ENCODE results near the gene DIP2A.

The DIP2A gene

DNA sequence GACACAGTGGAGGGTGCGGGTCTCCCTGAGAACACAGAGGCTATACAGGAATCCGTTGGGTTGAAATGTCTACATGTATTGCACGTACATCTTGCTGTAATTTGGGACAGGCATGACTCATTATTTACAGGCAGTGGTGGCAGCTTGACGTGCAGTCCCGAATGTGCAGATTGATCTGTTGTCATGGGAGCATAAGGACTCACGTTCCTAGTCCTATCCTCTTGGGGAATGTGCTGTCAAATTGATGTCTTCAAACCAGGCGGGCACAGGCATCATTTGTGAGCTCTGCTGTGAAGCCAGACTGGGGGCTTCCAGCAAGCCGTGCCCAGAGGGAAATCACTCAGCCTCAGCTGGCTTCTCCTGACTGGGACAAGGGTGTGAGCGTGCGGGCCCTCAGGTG lies 105.7 kb downstream of the DIP2A start:
- no peak overlapping the region for H3K4me3 ChIP-seq (IDR thresholded peaks at IDR 0.05; ENCODE audit: insufficient read depth, low read depth, low read length)
- H3K79me2 ChIP-seq (ENCODE audit: insufficient read depth, low read depth): no peaks in the 10 kb centered on the region
- no peak overlapping the region for H3K9ac ChIP-seq
- no peaks in the 10 kb centered on the region for H3K27me3 ChIP-seq (ENCODE audit: insufficient read depth, low read depth)
- no peaks in the 10 kb centered on the region for H4K20me1 ChIP-seq (ENCODE audit: insufficient read depth)
- H3K4me1 ChIP-seq (ENCODE audit: low read depth, poor library complexity, severe bottlenecking): no peaks in the 10 kb centered on the region
- H3K4me2 ChIP-seq: no peak overlapping the region
- no peak for TF ChIP-seq CTCF (conservative IDR thresholded peaks at IDR 0.05; ENCODE audit: low read depth, low read length)
- no peaks in the 10 kb centered on the region; the same call in 1 of the 2 replicates for H3K36me3 ChIP-seq (ENCODE audit: insufficient read depth)
- no peak overlapping the region for H2AFZ ChIP-seq (ENCODE audit: low read depth)
- H3K27ac ChIP-seq: no peak overlapping the region

GRCh38 chr21:46567348-46567747 lies 108.7 kb downstream of the DIP2A start:
- H3K36me3 ChIP-seq (ENCODE audit: insufficient read depth): no peaks in the 10 kb centered on the region
- H3K79me2 ChIP-seq (ENCODE audit: insufficient read depth, low read depth): no peaks in the 10 kb centered on the region
- H3K4me3 ChIP-seq (IDR thresholded peaks at IDR 0.05; ENCODE audit: insufficient read depth, low read depth, low read length): no peak overlapping the region
- H3K4me2 ChIP-seq: no peak overlapping the region
- no peaks in the 10 kb centered on the region for H3K27me3 ChIP-seq (ENCODE audit: insufficient read depth, low read depth)
- H3K9ac ChIP-seq: no peak overlapping the region
- no peak overlapping the region for H3K27ac ChIP-seq
- H3K4me1 ChIP-seq (ENCODE audit: low read depth, poor library complexity, severe bottlenecking): no peaks in the 10 kb centered on the region
- no peaks in the 10 kb centered on the region for H4K20me1 ChIP-seq (ENCODE audit: insufficient read depth)
- TF ChIP-seq CTCF (conservative IDR thresholded peaks at IDR 0.05; ENCODE audit: low read depth, low read length): no peak
- H2AFZ ChIP-seq (ENCODE audit: low read depth): no peak overlapping the region

DNA sequence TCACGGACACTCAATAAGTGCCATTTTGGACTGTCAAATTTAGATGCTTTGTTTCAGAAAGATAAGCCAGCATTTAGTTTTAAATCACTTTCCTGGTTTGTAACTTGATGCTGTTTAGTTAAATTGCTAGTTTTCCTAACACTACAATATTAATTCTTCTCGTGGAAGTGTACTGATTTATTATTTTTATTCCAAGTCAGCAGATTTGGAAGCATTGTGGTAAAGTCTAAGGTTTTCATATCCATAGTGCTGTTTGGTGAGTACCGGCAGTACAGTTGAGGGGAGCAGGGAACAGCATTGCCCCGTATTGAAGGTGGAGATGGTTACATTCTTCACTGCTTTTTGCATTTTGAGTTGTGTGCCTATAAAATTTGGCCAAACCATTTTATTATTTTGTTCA lies 109.9 kb downstream of the DIP2A start:
- Histone ChIP-seq H3K9ac (no peak overlapping the region), H3K36me3 (ENCODE audit: insufficient read depth) (no peaks in the 10 kb centered on the region), H3K27ac (no peak overlapping the region), H3K4me1 (ENCODE audit: low read depth, poor library complexity, severe bottlenecking) (no peaks in the 10 kb centered on the region), H3K4me2 (no peak overlapping the region), H2AFZ (ENCODE audit: low read depth) (no peak overlapping the region), H3K27me3 (ENCODE audit: insufficient read depth, low read depth) (no peaks in the 10 kb centered on the region), H4K20me1 (ENCODE audit: insufficient read depth) (no peaks in the 10 kb centered on the region), H3K79me2 (ENCODE audit: insufficient read depth, low read depth) (no peaks in the 10 kb centered on the region), H3K4me3 (IDR thresholded peaks at IDR 0.05; ENCODE audit: insufficient read depth, low read depth, low read length) (no peak overlapping the region)
- no peak for TF ChIP-seq CTCF (conservative IDR thresholded peaks at IDR 0.05; ENCODE audit: low read depth, low read length)

- Histone ChIP-seq H3K27me3 (ENCODE audit: insufficient read depth, low read depth) (no peaks in the 10 kb centered on the region), H3K4me3 (IDR thresholded peaks at IDR 0.05; ENCODE audit: insufficient read depth, low read depth, low read length) (no peak overlapping the region), H3K4me2 (no peak overlapping the region), H3K4me1 (ENCODE audit: low read depth, poor library complexity, severe bottlenecking) (no peaks in the 10 kb centered on the region), H3K27ac (no peak overlapping the region), H2AFZ (ENCODE audit: low read depth) (no peak overlapping the region), H3K79me2 (ENCODE audit: insufficient read depth, low read depth) (no peaks in the 10 kb centered on the region), H4K20me1 (ENCODE audit: insufficient read depth) (no peaks in the 10 kb centered on the region), H3K9ac (no peak overlapping the region), H3K36me3 (ENCODE audit: insufficient read depth) (no peaks in the 10 kb centered on the region)
- TF ChIP-seq CTCF (conservative IDR thresholded peaks at IDR 0.05; ENCODE audit: low read depth, low read length): no peak
Observed at GRCh38 chr21:46569081-46569480, 110.4 kb downstream of the DIP2A start.

GRCh38 chr21:46570119-46570518 lies 111.4 kb downstream of the DIP2A start:
- Histone ChIP-seq H3K27ac (no peak overlapping the region), H3K27me3 (ENCODE audit: insufficient read depth, low read depth) (no peaks in the 10 kb centered on the region), H3K4me1 (ENCODE audit: low read depth, poor library complexity, severe bottlenecking) (no peaks in the 10 kb centered on the region), H3K4me3 (IDR thresholded peaks at IDR 0.05; ENCODE audit: insufficient read depth, low read depth, low read length) (no peak overlapping the region), H3K4me2 (no peak overlapping the region), H3K79me2 (ENCODE audit: insufficient read depth, low read depth) (no peaks in the 10 kb centered on the region), H2AFZ (ENCODE audit: low read depth) (no peak overlapping the region), H4K20me1 (ENCODE audit: insufficient read depth) (no peaks in the 10 kb centered on the region), H3K36me3 (ENCODE audit: insufficient read depth) (no peaks in the 10 kb centered on the region), H3K9ac (no peak overlapping the region)
- no peak for TF ChIP-seq CTCF (conservative IDR thresholded peaks at IDR 0.05; ENCODE audit: low read depth, low read length)
